Endothelial cell (in vitro differentiated cells): ENCODE data around the gene RASSF4. TPM values are rescaled to one million over a fixed set of nuclear protein-coding genes. Genes with fewer than 3 reads are reported as not detected.

Experiments
- DNase-seq: peaks from one replicate; pipeline ENCODE4 v3.0.0; 2021; ENCODE audit warnings: low spot score
- H3K27ac Mint-ChIP-seq: one replicate; pipeline ENCODE4 v1.8.0; 2021; ENCODE audit warnings: mixed read lengths, inconsistent platforms; ENCODE audit not compliant: unreplicated experiment
- H3K27me3 Mint-ChIP-seq: one replicate; pipeline ENCODE4 v1.8.0; 2021; ENCODE audit warnings: mild to moderate bottlenecking, moderate library complexity, mixed read lengths, inconsistent platforms; ENCODE audit not compliant: unreplicated experiment
- H3K36me3 Mint-ChIP-seq: one replicate; pipeline ENCODE4 v1.8.0; 2021; ENCODE audit warnings: mild to moderate bottlenecking, low read depth, mixed read lengths, inconsistent platforms; ENCODE audit not compliant: unreplicated experiment
- H3K4me1 Mint-ChIP-seq: one replicate; pipeline ENCODE4 v1.8.0; 2021; ENCODE audit warnings: mild to moderate bottlenecking, mixed read lengths, inconsistent platforms; ENCODE audit not compliant: unreplicated experiment
- H3K4me3 Mint-ChIP-seq: one replicate; pipeline ENCODE4 v1.8.0; 2021; ENCODE audit warnings: mild to moderate bottlenecking, mixed read lengths, inconsistent platforms; ENCODE audit not compliant: unreplicated experiment
- H3K9me3 Mint-ChIP-seq: one replicate; pipeline ENCODE4 v1.8.0; 2021; ENCODE audit warnings: mixed read lengths, inconsistent platforms; ENCODE audit not compliant: unreplicated experiment
- CTCF ChIP-seq: fragments of 200-600 bp; sonication (generic); IDR thresholded peaks from one replicate; pipeline ENCODE4 v1.5.0; 2021; ENCODE audit warnings: antibody characterized with exemption; ENCODE audit not compliant: unreplicated experiment
- total RNA-seq: library from RNA; stranded (reverse); fragmentation: NEBNext Ultra II Directional; extraction: Animal tissue kit (Norgen Biotek cat#: 25700); gene quantifications from one replicate; pipeline ENCODE4 v1.2.1, GENCODE V29; 2021; ENCODE audit not compliant: unreplicated experiment

The RASSF4 gene
- total RNA-seq, 1 donor from 2014 or later: 9.6 TPM

GRCh38 chr10:44924261-44925040 is 35.2 kb upstream of the RASSF4 start:
- peaks cover 4% of the 10 kb centered on the region for H3K36me3 Mint-ChIP-seq
- H3K9me3 Mint-ChIP-seq: no peaks in the 10 kb centered on the region
- no peaks in the 10 kb centered on the region for H3K4me1 Mint-ChIP-seq
- no peak overlapping the region for H3K4me3 Mint-ChIP-seq
- no peak overlapping the region for H3K27ac Mint-ChIP-seq
- H3K27me3 Mint-ChIP-seq: peaks cover 1% of the 10 kb centered on the region
- no peak for TF ChIP-seq CTCF
- no peak for DNase-seq

GRCh38 chr10:44925224-44925623 is 34.4 kb upstream of the RASSF4 start:
- no peaks in the 10 kb centered on the region for H3K4me1 Mint-ChIP-seq
- peak; percentile 66 for DNase-seq
- no peaks in the 10 kb centered on the region for H3K9me3 Mint-ChIP-seq
- H3K27ac Mint-ChIP-seq: no peak overlapping the region
- no peak overlapping the region for H3K4me3 Mint-ChIP-seq
- TF ChIP-seq CTCF: peak; percentile 36
- H3K36me3 Mint-ChIP-seq: peaks cover 4% of the 10 kb centered on the region
- H3K27me3 Mint-ChIP-seq: peaks cover 1% of the 10 kb centered on the region

GRCh38 chr10:44925811-44926750 is 33.5 kb upstream of the RASSF4 start:
- no peak overlapping the region for H3K4me3 Mint-ChIP-seq
- DNase-seq: no peak
- no peak for TF ChIP-seq CTCF
- peaks cover 4% of the 10 kb centered on the region for H3K36me3 Mint-ChIP-seq
- H3K27ac Mint-ChIP-seq: no peak overlapping the region
- no peaks in the 10 kb centered on the region for H3K9me3 Mint-ChIP-seq
- no peaks in the 10 kb centered on the region for H3K4me1 Mint-ChIP-seq
- H3K27me3 Mint-ChIP-seq: peaks cover 1% of the 10 kb centered on the region

- no peak overlapping the region for H3K27ac Mint-ChIP-seq
These were observed 32.8 kb upstream of the RASSF4 start for GRCh38 chr10:44926751-44927351.

More at GRCh38 chr10:44926751-44927351, 32.8 kb upstream of the RASSF4 start:
- TF ChIP-seq CTCF: no peak
- Mint-ChIP-seq H3K36me3 (peaks cover 4% of the 10 kb centered on the region), H3K4me1 (no peaks in the 10 kb centered on the region), H3K27me3 (peaks cover 1% of the 10 kb centered on the region), H3K4me3 (no peak overlapping the region), H3K9me3 (no peaks in the 10 kb centered on the region)
- DNase-seq: no peak
